GM23338 (cell line): ENCODE measurements around the gene SEMA6D. TPM values are rescaled to one million over a fixed set of nuclear protein-coding genes. Genes with fewer than 3 reads are reported as not detected.

Source experiments
- ATAC-seq: fragments of 200-7000 bp; cut with Tn5 transposase; 3 replicates; pipeline ENCODE4 v1.9.1; 2020
- DNase-seq: peaks from one replicate; pipeline ENCODE4 v3.0.0-alpha.2; 2015; ENCODE audit warnings: low spot score
- H2AFZ ChIP-seq: fragments of 200-600 bp; sonication (generic); 2 replicates; pipeline ENCODE4 v1.8.0; 2016; ENCODE audit warnings: antibody characterized with exemption, mild to moderate bottlenecking, moderate library complexity
- H3F3A ChIP-seq: fragments of 200-600 bp; sonication (generic); replicated peaks from 2 replicates; pipeline ENCODE4 v1.8.0; 2017; ENCODE audit warnings: antibody characterized with exemption, mixed run types, low read depth
- H3K27ac ChIP-seq: fragments of 200-600 bp; sonication (generic); 2 replicates; pipeline ENCODE4 v1.6.1; 2016; ENCODE audit warnings: low read depth
- H3K27me3 ChIP-seq: fragments of 200-600 bp; sonication (generic); 2 replicates; pipeline ENCODE4 v1.8.0; 2016; ENCODE audit warnings: mild to moderate bottlenecking, mixed run types, moderate library complexity; ENCODE audit not compliant: insufficient read depth
- H3K36me3 ChIP-seq: fragments of 200-600 bp; sonication (generic); 2 replicates; pipeline ENCODE4 v1.8.0; 2016; ENCODE audit warnings: mild to moderate bottlenecking; ENCODE audit not compliant: insufficient read depth
- H3K4me1 ChIP-seq: fragments of 200-600 bp; sonication (generic); 2 replicates; pipeline ENCODE4 v1.8.0; 2016; ENCODE audit warnings: mild to moderate bottlenecking, moderate library complexity; ENCODE audit not compliant: insufficient read depth
- H3K4me2 ChIP-seq: fragments of 200-600 bp; sonication (generic); 2 replicates; pipeline ENCODE4 v1.7.1; 2017; ENCODE audit warnings: mixed run types
- H3K4me3 ChIP-seq: fragments of 200-600 bp; sonication (generic); 2 replicates; pipeline ENCODE4 v1.6.1; 2016; ENCODE audit warnings: mixed run types
- H3K79me2 ChIP-seq: fragments of 200-600 bp; sonication (generic); replicated peaks from 2 replicates; pipeline ENCODE4 v1.8.0; 2017; ENCODE audit warnings: mild to moderate bottlenecking; ENCODE audit not compliant: insufficient read depth
- H3K9me2 ChIP-seq: fragments of 200-600 bp; sonication (generic); 2 replicates; pipeline ENCODE4 v1.8.0; 2017; ENCODE audit not compliant: insufficient read depth
- H4K20me1 ChIP-seq: fragments of 200-600 bp; sonication (generic); replicated peaks from 2 replicates; pipeline ENCODE4 v1.8.0; 2017; ENCODE audit warnings: mild to moderate bottlenecking; ENCODE audit not compliant: insufficient read depth
- H3K27ac Mint-ChIP-seq: 2 replicates; pipeline ENCODE4 v1.8.0; 2020; ENCODE audit warnings: inconsistent platforms, mild to moderate bottlenecking, moderate library complexity, mixed read lengths
- H3K27me3 Mint-ChIP-seq: 3 replicates; pipeline ENCODE4 v1.8.0; 2022; ENCODE audit warnings: low read depth, mild to moderate bottlenecking, moderate library complexity, mixed read lengths, inconsistent platforms; ENCODE audit not compliant: insufficient read depth, poor library complexity
- H3K36me3 Mint-ChIP-seq: 3 replicates; pipeline ENCODE4 v1.8.0; 2021; ENCODE audit warnings: low read depth, mild to moderate bottlenecking, inconsistent platforms, moderate library complexity, mixed read lengths
- H3K4me1 Mint-ChIP-seq: 3 replicates; pipeline ENCODE4 v1.8.0; 2020; ENCODE audit warnings: mild to moderate bottlenecking, inconsistent platforms, mixed read lengths
- H3K4me3 Mint-ChIP-seq: 3 replicates; pipeline ENCODE4 v1.8.0; 2021; ENCODE audit warnings: moderate library complexity, mild to moderate bottlenecking, inconsistent platforms, mixed read lengths
- H3K9me3 Mint-ChIP-seq: 3 replicates; pipeline ENCODE4 v1.8.0; 2020; ENCODE audit warnings: moderate library complexity, mild to moderate bottlenecking, inconsistent platforms, mixed read lengths
- CREB1 ChIP-seq: fragments of 250-450 bp; sonication (Bioruptor Pico); IDR thresholded peaks from 2 replicates; pipeline ENCODE4 v1.5.0; 2020; ENCODE audit warnings: low read depth, mild to moderate bottlenecking, moderate library complexity
- CTCF ChIP-seq, 2 experiments: fragments of 200-600 bp in 1 of 2; sonication (generic) in 1 of 2; conservative IDR thresholded peaks; 2 replicates each; pipeline versions ENCODE4 v1.5.1 to v1.6.1; 2016 to 2017; ENCODE audit warnings: antibody characterized with exemption in 2 of 2, low read depth in 2 of 2, mild to moderate bottlenecking in 2 of 2, moderate library complexity in 1 of 2
- ETS1 ChIP-seq: IDR thresholded peaks from 2 replicates; pipeline ENCODE4 v1.6.1; 2016; ENCODE audit warnings: antibody characterized with exemption
- EZH2 ChIP-seq: fragments of 200-600 bp; sonication (generic); IDR thresholded peaks from one replicate; pipeline ENCODE4 v1.8.0; 2017; ENCODE audit warnings: antibody characterized with exemption, mild to moderate bottlenecking, low read depth; ENCODE audit not compliant: unreplicated experiment
- EZH2phosphoT487 ChIP-seq: fragments of 200-600 bp; sonication (generic); IDR thresholded peaks from one replicate; pipeline ENCODE4 v1.8.1; 2018; ENCODE audit warnings: antibody characterized with exemption; ENCODE audit not compliant: unreplicated experiment
- JUNB ChIP-seq: IDR thresholded peaks from one replicate; pipeline ENCODE4 v1.6.1; 2016; ENCODE audit warnings: antibody characterized with exemption; ENCODE audit not compliant: unreplicated experiment
- NANOG ChIP-seq: IDR thresholded peaks from 2 replicates; pipeline ENCODE4 v1.6.1; 2016; ENCODE audit warnings: antibody characterized with exemption, borderline replicate concordance
- POLR2AphosphoS5 ChIP-seq: IDR thresholded peaks from 2 replicates; pipeline ENCODE4 v1.6.1; 2016; ENCODE audit warnings: antibody characterized with exemption, low read depth
- ZNF114 ChIP-seq: fragments of 250-450 bp; sonication (Bioruptor Pico); IDR thresholded peaks from 2 replicates; pipeline ENCODE4 v1.5.0; 2020; ENCODE audit warnings: mild to moderate bottlenecking, moderate library complexity
- ZNF331 ChIP-seq: fragments of 250-450 bp; sonication (Bioruptor Pico); IDR thresholded peaks from 2 replicates; pipeline ENCODE4 v1.5.0; 2020; ENCODE audit warnings: low read depth, mild to moderate bottlenecking, moderate library complexity
- polyA plus RNA-seq: library from polyadenylated mRNA; unstranded; fragments of >200 nt; fragmentation: Nextera tagmentation; extraction: Ambion mirVana; gene quantifications from 2 replicates; pipeline ENCODE4 v1.2.1, GENCODE V29; 2016
- total RNA-seq: library from RNA; depleted of rRNA; stranded (reverse); fragments of >200 nt; shearing (Covaris generic); gene quantifications from 2 replicates; pipeline ENCODE4 v1.2.3, GENCODE V29; 2014
- TF ChIP-seq, protein P1 (sequence below): fragments of 250-450 bp; sonication (Bioruptor Pico); IDR thresholded peaks from 2 replicates; pipeline ENCODE4 v1.5.0; 2020; ENCODE audit warnings: mild to moderate bottlenecking, moderate library complexity
- TF ChIP-seq, protein P2 (sequence below): IDR thresholded peaks from one replicate; pipeline ENCODE4 v1.6.1; 2018; ENCODE audit warnings: antibody characterized with exemption; ENCODE audit not compliant: unreplicated experiment

Gene SEMA6D
- total and polyA plus RNA-seq, 2 experiments from 2014 or later = 0.37 to 0.97 TPM

GRCh38 chr15:47721676-47722075 lies 4.4 kb downstream of the SEMA6D start:
- Histone ChIP-seq H2AFZ (no peak overlapping the region), H3K79me2 (no peaks in the 10 kb centered on the region), H3K9me2 (no peaks in the 10 kb centered on the region), H3F3A (no peaks in the 10 kb centered on the region), H3K36me3 (no peaks in the 10 kb centered on the region), H3K4me3 (no peak overlapping the region), H3K4me2 (no peak overlapping the region), H3K27me3 (peaks cover 38% of the 10 kb centered on the region), H3K27ac (no peak overlapping the region), H3K4me1 (peaks cover 28% of the 10 kb centered on the region), H4K20me1 (0 out of 2 replicates have a peak, but pooled peaks cover 4% of the 10 kb centered on the region)
- H3K4me1 Mint-ChIP-seq = peaks cover 25% of the 10 kb centered on the region
- H3K9me3 Mint-ChIP-seq = no peaks in the 10 kb centered on the region
- no peak overlapping the region for H3K27ac Mint-ChIP-seq
- H3K27me3 Mint-ChIP-seq = peaks cover 30% of the 10 kb centered on the region
- TF ChIP-seq JUNB = no peak
- TF ChIP-seq, protein P1, sequence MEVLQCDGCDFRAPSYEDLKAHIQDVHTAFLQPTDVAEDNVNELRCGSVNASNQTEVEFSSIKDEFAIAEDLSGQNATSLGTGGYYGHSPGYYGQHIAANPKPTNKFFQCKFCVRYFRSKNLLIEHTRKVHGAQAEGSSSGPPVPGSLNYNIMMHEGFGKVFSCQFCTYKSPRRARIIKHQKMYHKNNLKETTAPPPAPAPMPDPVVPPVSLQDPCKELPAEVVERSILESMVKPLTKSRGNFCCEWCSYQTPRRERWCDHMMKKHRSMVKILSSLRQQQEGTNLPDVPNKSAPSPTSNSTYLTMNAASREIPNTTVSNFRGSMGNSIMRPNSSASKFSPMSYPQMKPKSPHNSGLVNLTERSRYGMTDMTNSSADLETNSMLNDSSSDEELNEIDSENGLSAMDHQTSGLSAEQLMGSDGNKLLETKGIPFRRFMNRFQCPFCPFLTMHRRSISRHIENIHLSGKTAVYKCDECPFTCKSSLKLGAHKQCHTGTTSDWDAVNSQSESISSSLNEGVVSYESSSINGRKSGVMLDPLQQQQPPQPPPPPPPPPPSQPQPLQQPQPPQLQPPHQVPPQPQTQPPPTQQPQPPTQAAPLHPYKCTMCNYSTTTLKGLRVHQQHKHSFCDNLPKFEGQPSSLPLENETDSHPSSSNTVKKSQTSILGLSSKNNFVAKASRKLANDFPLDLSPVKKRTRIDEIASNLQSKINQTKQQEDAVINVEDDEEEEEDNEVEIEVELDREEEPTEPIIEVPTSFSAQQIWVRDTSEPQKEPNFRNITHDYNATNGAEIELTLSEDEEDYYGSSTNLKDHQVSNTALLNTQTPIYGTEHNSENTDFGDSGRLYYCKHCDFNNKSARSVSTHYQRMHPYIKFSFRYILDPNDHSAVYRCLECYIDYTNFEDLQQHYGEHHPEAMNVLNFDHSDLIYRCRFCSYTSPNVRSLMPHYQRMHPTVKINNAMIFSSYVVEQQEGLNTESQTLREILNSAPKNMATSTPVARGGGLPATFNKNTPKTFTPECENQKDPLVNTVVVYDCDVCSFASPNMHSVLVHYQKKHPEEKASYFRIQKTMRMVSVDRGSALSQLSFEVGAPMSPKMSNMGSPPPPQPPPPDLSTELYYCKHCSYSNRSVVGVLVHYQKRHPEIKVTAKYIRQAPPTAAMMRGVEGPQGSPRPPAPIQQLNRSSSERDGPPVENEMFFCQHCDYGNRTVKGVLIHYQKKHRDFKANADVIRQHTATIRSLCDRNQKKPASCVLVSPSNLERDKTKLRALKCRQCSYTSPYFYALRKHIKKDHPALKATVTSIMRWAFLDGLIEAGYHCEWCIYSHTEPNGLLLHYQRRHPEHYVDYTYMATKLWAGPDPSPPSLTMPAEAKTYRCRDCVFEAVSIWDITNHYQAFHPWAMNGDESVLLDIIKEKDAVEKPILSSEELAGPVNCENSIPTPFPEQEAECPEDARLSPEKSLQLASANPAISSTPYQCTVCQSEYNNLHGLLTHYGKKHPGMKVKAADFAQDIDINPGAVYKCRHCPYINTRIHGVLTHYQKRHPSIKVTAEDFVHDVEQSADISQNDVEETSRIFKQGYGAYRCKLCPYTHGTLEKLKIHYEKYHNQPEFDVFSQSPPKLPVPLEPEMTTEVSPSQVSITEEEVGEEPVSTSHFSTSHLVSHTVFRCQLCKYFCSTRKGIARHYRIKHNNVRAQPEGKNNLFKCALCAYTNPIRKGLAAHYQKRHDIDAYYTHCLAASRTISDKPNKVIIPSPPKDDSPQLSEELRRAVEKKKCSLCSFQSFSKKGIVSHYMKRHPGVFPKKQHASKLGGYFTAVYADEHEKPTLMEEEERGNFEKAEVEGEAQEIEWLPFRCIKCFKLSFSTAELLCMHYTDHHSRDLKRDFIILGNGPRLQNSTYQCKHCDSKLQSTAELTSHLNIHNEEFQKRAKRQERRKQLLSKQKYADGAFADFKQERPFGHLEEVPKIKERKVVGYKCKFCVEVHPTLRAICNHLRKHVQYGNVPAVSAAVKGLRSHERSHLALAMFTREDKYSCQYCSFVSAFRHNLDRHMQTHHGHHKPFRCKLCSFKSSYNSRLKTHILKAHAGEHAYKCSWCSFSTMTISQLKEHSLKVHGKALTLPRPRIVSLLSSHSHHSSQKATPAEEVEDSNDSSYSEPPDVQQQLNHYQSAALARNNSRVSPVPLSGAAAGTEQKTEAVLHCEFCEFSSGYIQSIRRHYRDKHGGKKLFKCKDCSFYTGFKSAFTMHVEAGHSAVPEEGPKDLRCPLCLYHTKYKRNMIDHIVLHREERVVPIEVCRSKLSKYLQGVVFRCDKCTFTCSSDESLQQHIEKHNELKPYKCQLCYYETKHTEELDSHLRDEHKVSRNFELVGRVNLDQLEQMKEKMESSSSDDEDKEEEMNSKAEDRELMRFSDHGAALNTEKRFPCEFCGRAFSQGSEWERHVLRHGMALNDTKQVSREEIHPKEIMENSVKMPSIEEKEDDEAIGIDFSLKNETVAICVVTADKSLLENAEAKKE (CRISPR knock-in tag) = no peak
- TF ChIP-seq NANOG = no peak
- no peak for TF ChIP-seq CTCF (conservative IDR thresholded peaks at IDR 0.05; ENCODE audit: low read depth in 2 of 2)
- no peak for TF ChIP-seq CREB1 (CRISPR knock-in tag)
- TF ChIP-seq, protein P2, sequence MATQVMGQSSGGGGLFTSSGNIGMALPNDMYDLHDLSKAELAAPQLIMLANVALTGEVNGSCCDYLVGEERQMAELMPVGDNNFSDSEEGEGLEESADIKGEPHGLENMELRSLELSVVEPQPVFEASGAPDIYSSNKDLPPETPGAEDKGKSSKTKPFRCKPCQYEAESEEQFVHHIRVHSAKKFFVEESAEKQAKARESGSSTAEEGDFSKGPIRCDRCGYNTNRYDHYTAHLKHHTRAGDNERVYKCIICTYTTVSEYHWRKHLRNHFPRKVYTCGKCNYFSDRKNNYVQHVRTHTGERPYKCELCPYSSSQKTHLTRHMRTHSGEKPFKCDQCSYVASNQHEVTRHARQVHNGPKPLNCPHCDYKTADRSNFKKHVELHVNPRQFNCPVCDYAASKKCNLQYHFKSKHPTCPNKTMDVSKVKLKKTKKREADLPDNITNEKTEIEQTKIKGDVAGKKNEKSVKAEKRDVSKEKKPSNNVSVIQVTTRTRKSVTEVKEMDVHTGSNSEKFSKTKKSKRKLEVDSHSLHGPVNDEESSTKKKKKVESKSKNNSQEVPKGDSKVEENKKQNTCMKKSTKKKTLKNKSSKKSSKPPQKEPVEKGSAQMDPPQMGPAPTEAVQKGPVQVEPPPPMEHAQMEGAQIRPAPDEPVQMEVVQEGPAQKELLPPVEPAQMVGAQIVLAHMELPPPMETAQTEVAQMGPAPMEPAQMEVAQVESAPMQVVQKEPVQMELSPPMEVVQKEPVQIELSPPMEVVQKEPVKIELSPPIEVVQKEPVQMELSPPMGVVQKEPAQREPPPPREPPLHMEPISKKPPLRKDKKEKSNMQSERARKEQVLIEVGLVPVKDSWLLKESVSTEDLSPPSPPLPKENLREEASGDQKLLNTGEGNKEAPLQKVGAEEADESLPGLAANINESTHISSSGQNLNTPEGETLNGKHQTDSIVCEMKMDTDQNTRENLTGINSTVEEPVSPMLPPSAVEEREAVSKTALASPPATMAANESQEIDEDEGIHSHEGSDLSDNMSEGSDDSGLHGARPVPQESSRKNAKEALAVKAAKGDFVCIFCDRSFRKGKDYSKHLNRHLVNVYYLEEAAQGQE = no peak
- no peak for TF ChIP-seq EZH2
- no peak for TF ChIP-seq ZNF114 (CRISPR knock-in tag)
- TF ChIP-seq ZNF331 (CRISPR knock-in tag) = no peak
- TF ChIP-seq ETS1 = no peak
- no peak for TF ChIP-seq POLR2AphosphoS5
- no peak for TF ChIP-seq EZH2phosphoT487
- no peak overlapping the region for H3K4me3 Mint-ChIP-seq
- no peak for ATAC-seq
- no peaks in the 10 kb centered on the region for H3K36me3 Mint-ChIP-seq
- DNase-seq = no peak
